GM18868 (cell line): ENCODE measurements around the gene BPIFB1.

Experiments
- ATAC-seq: cut with Tn5 transposase; IDR thresholded peaks from one replicate; pipeline ENCODE4 v1.9.1; 2021; ENCODE audit warnings: mild to moderate bottlenecking, moderate library complexity; ENCODE audit not compliant: unreplicated experiment

BPIFB1 gene

GRCh38 chr20:33322456-33322855 lies 39.4 kb downstream of the BPIFB1 start:
- no peak for ATAC-seq

- no peak for ATAC-seq
Observed at GRCh38 chr20:33323236-33323635, 40.2 kb downstream of the BPIFB1 start.

- ATAC-seq = no peak
Observed at GRCh38 chr20:33325350-33325749, 42.3 kb downstream of the BPIFB1 start.

GRCh38 chr20:33328157-33329137 lies 45.4 kb downstream of the BPIFB1 start:
- no peak for ATAC-seq

GRCh38 chr20:33332905-33333456 lies 50.0 kb downstream of the BPIFB1 start:
- ATAC-seq = no peak

- ATAC-seq = no peak
Observed at GRCh38 chr20:33333616-33334015, 50.6 kb downstream of the BPIFB1 start.

GRCh38 chr20:33334111-33334510 lies 51.1 kb downstream of the BPIFB1 start:
- no peak for ATAC-seq

- ATAC-seq = no peak
Observed at GRCh38 chr20:33336375-33336774, 53.4 kb downstream of the BPIFB1 start.

GRCh38 chr20:33337119-33337518 lies 54.1 kb downstream of the BPIFB1 start:
- ATAC-seq = no peak

- ATAC-seq = no peak
Observed at GRCh38 chr20:33337531-33338165, 54.6 kb downstream of the BPIFB1 start.

GRCh38 chr20:33338467-33339258 lies 55.6 kb downstream of the BPIFB1 start:
- ATAC-seq = no peak

GRCh38 chr20:33339515-33340058 lies 56.6 kb downstream of the BPIFB1 start:
- ATAC-seq = no peak

GRCh38 chr20:33343521-33343920 lies 60.5 kb downstream of the BPIFB1 start:
- ATAC-seq = no peak

- no peak for ATAC-seq
Observed at GRCh38 chr20:33345342-33345741, 62.3 kb downstream of the BPIFB1 start.

- no peak for ATAC-seq
Observed at GRCh38 chr20:33348136-33348937, 65.3 kb downstream of the BPIFB1 start.

GRCh38 chr20:33349493-33349892 lies 66.5 kb downstream of the BPIFB1 start:
- ATAC-seq = no peak

- ATAC-seq = no peak
Observed at GRCh38 chr20:33351696-33352095, 68.7 kb downstream of the BPIFB1 start.

GRCh38 chr20:33352258-33353012 lies 69.4 kb downstream of the BPIFB1 start:
- ATAC-seq = no peak

GRCh38 chr20:33353013-33353402 lies 70.0 kb downstream of the BPIFB1 start:
- no peak for ATAC-seq
